ENCODE data around the gene RBPJ.

- TF ChIP-seq, protein P1, sequence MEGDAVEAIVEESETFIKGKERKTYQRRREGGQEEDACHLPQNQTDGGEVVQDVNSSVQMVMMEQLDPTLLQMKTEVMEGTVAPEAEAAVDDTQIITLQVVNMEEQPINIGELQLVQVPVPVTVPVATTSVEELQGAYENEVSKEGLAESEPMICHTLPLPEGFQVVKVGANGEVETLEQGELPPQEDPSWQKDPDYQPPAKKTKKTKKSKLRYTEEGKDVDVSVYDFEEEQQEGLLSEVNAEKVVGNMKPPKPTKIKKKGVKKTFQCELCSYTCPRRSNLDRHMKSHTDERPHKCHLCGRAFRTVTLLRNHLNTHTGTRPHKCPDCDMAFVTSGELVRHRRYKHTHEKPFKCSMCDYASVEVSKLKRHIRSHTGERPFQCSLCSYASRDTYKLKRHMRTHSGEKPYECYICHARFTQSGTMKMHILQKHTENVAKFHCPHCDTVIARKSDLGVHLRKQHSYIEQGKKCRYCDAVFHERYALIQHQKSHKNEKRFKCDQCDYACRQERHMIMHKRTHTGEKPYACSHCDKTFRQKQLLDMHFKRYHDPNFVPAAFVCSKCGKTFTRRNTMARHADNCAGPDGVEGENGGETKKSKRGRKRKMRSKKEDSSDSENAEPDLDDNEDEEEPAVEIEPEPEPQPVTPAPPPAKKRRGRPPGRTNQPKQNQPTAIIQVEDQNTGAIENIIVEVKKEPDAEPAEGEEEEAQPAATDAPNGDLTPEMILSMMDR (conservative IDR thresholded peaks at IDR 0.05 in 1 of 2, IDR thresholded peaks at IDR 0.05 in 1 of 2; ENCODE audit: low read depth in 1 of 2, low read length in 2 of 2), result no peak
- no peak for TF ChIP-seq EZH2 (IDR thresholded peaks at IDR 0.05; ENCODE audit: low read length, missing control alignments)
Observed at GRCh38 chr4:26407476-26407875, 86.7 kb downstream of the RBPJ start.
